GM18517 (cell line): ENCODE measurements around the gene C22orf15.
"Not testable (repeated sequence)": the region's sequence is repeated elsewhere in the genome, so short reads cannot be mapped to it uniquely, and the experiment has no call there.

Experiments used
- ATAC-seq: cut with Tn5 transposase; IDR thresholded peaks from one replicate; pipeline ENCODE4 v1.9.1; 2021; ENCODE audit warnings: mild to moderate bottlenecking, moderate library complexity; ENCODE audit not compliant: unreplicated experiment

The C22orf15 gene

DNA sequence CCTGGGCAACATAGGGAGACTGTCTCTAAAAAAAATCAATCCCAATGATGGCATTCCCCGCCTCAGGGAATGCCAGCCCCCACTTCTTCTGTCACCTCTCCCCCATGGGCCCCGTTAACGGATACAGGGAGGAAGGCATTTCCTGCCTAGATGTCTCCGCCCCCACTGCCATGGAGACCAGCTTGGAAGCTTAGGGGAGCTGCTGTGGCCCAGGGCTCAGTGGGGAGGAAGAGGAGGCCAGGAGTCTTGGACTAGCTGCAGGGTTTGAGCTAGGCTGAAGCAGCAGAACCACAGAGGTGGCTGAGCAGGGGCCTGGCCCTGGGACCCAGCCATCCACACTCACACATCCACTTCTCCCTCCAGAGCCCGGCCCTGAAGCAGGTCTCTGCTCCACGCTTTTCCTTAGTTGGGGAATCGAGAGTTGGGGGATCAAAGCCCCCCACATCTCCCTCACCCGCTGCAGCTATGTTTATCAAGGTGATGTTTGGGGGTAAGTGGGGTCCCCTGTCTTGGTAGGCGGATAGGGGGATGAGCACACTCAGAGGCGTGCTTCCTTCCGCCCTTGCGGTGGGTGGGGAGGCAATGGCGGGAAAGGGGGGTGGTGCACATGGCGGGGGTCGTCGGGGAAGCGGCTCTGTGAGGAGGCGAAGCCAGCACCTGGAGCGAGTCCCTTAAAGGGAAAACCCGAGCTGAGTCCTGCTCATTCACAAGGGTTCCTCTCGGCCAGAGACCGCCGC lies at the start of gene C22orf15:
C22orf15 (plus strand) TSS at position 149 of the 737 bp plus-strand sequence; CDS start at position 466, 317 bp downstream.
- no peak for ATAC-seq

DNA sequence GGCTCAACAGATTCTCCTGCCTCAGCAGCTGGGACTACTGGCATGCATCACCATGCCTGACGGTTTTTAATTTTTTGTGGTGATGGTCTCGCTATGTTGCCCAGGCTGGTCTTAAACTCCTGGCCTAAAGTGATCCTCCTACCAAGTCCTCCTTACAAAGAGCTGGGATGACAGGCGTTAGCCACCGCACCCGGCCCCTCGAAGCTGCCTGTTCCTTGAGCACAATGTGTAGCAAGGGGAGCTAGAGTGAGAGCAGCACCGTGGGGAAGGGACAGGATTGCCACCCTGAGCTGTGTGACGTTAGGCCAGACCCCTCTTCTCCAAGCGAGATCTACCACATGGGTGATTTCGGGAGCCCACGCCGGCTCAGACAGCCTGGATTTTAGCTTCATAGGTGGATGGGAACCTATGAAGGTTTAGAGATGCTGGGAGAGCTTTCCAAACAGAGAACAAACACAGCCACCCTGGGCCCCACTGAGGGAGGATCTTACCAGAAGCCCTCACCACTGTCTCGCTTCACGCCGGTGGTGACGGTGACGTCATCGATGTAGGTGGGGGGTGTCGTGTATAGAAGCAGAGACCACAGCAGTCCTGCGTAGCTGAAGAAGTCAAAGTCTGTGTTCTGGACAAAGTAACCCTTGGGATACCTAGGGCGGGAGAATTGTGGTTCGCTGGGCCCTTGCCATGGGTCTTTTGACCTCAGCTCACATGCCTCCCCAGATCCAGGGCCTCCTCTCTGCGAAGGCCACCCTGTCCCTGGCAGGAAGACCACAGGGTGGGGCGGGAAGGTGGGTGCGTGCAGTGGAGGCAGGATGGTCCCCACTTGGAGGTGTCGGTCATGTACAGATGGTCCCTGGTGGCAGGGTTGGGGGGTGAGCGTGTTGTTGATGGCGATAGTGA lies 48.8 kb upstream of the C22orf15 start:
- ATAC-seq: no peak

DNA sequence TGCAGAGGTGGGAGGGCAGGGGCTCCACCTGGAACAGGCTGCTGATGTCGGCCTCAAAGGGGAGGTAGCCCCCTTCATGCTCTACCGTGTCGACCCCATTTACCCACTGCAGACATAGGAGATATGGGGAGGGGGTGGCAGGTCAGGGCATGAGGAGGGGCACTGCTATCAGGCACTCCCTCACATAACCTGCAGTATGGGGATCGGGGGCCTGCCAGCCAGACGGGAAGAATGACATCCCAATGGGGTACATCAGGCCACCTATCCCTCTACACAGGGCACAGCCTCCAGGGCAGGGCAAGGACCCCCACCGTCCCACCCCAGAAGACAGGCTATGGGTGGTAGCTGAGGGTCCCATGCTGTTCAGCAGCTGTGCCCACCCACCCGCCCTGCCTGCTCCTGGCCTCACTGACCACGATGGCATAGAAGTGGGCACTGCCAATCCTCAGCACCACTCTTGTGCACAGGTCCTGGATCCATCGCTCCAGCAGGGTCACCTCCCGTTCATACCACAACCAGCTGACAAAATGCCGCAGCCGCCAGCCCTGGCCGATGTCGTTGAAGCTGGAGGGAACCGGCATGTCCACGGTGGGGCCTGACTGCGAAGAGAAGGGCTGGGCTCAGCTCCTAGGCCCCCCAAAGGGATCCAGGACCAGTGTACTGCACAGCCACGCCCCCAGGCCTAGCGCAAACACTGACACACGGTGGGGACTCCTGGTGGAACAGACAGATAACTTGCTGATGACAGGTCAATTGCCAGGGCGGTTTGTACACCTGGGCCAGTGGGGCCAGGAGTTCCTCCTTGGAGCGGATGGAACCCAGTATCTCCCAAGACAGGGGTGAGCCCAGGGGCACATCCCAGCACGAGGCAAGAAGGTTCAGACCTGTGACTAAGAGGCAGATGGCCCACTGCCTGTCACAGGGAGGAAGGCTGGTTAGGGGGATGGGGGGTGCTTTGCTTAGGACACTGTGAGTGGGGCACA lies 47.9 kb upstream of the C22orf15 start:
- no peak for ATAC-seq

- no peak for ATAC-seq
These were observed 46.9 kb upstream of the C22orf15 start for GRCh38 chr22:23715806-23716375.

GRCh38 chr22:23716811-23717801 lies 45.7 kb upstream of the C22orf15 start:
- ATAC-seq: peak; percentile 63

DNA sequence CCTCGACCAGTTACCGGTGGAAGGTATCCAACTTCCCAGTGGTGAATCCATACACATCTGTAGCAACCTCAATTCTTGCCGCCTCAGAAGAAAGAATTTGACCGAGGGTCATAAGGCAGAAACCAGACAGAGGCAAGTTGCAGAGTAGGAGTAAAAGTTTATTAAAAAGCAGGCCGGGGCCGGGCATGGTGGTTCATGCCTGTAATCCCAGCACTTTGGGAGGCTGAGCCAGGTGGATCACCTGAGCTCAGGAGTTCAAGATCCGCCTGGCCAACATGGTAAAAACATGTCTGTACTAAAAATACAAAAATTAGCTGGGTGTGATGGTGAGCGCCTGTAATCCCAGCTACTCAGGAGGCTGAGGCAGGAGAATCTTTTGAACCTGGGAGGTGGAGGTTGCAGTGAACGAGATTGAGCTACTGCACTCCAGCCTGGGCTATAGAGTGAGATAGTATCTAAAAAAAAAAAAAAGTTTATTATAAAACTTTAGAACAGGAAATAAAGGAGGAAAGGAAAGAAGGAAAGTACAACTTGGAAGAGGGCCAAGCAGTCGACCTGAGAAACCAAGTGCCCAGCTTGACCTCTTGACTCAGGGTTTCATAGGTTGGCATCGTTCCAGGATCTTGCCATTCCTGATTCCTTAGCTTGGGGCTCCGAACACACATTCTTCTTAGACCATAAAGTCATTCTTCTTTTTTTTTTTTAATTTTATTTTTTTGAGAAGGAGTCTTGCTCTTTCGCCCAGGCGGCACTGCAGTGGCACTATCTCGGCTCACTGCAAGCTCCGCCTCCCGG lies 44.2 kb upstream of the C22orf15 start:
- no peak for ATAC-seq

DNA sequence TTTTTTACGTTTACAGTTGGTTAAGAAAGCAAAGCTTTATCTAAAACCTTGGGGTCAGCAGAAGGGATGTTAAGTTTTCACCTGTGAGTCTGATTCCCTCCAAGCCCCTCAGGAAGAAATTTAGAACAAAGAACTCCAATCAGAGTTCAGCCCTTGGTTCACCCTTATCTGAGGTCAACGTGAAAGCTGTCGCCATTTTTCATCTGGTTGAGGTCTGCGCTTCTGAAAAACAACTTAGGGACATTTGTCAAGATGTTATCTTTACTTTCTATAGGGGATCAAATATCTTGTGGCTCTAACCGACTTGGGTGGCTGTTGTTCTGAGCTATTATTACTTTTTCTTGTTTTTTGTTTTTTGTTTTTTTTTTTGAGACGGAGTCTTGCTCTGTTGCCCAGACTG lies 41.9 kb upstream of the C22orf15 start:
- no peak for ATAC-seq

DNA sequence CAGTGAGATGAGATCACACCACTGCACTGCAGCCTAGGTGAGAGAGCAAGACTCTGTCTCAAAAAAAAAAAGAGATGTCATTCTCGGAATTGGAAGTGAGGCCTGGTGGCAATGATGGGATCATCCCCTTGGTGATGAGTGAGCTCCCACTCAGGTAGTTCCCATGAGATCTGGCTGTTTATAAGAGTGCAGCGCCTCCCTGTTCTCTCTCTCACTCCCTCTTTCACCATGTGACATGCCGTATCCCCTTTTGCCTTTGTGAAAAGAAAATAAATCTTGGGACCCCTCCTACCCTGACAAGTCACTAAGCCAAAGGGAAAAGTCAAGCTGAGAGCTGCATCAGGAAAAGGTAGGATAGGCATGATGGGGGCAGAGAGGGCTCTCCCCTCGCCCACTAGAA lies 40.6 kb upstream of the C22orf15 start:
- ATAC-seq: no peak

- no peak for ATAC-seq
These were observed 40.1 kb upstream of the C22orf15 start for GRCh38 chr22:23722724-23723123.

DNA sequence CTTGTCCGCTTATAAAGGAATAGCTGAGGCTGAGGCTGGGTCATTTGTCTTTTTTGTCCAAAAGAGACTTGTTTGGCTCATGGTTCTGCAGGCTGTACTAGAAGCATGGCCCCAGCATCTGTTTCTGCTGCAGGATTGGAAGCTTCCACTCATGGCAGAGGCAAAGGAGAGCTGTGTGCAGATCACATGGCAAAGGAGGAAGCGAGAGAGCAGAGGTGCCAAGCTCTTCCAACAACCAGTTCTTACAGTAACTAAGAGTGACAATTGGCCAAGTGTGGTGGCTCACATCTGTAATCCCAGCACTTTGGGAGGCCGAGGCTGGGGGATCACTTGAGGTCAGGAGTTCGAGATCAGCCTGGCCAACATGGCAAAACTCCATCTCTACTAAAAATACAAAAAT lies 34.7 kb upstream of the C22orf15 start:
- ATAC-seq: not testable (repeated sequence)

DNA sequence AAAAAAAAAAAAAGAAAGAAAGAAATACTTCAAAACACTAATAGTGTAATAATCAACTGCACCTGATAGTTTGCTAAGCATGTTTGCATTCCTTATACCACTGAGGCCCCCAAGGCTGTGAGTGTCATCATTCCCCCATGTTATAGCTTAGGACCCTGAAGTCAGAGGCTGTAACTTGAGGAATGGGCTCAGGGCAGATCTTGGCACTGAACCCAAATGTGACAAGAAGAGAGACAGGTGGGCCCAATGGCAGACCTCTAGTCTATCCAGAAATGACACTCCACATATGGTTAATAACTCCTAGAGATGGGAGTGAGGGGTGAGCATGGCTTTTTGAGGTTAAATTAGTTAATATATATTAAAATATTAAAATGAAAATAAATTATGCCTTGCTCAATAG lies 25.1 kb upstream of the C22orf15 start:
- no peak for ATAC-seq

DNA sequence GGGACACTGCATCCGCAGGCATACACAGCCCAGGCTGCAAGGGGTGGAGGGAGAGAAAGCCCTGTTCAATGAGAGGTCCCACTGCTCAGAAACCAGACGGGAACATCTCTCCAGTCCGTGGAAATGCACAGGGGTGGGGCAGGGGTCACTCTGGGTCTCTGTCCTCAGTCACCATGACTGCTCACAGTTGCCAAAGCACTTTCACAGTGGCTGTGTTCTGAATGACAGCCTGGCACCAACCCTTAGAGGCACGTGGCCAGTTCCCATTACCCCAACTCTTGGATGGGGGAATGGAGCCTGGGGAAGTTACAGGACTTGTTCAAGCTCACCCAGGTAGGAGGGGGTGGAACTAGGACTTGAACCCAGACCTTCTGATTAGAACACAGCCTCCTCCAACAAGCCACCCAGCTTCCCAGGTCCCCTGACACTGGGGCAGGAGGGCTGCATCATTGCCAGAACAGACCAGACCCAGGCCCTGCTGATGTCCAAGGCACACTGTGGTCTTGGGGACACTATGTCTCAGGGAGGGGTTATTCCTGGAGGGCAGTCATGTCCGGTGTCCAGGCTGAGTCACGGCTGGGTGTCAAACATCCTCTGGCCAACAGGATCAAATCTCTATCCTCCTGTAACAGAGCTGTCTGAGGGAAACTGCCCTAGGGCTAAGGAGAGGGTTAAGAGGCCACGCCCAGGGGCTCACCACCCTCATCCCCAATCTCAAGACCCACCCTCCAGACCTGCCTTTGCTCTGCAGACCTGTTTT lies 20.1 kb upstream of the C22orf15 start:
- ATAC-seq: no peak

GRCh38 chr22:23743303-23743705 lies 19.5 kb upstream of the C22orf15 start:
- no peak for ATAC-seq

GRCh38 chr22:23744001-23744400 lies 18.8 kb upstream of the C22orf15 start:
- ATAC-seq: no peak

DNA sequence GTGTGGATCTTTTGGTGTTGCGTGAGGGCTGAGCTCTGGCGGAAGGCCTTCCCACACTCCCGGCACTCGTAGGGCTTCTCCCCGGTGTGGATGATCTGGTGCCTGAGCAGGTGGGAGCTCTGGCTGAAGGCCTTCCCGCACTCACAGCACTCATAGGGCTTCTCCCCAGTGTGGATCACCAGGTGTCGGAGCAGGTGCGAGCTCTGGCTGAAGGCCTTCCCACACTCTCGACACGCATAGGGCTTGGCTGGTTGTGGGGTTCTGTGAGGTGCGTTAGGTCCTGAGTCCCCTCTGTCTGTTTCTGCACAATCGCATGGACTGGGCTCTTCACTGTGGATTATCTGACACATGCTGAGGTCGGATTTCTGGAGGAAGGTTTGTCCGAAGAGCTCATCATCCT lies 18.3 kb upstream of the C22orf15 start:
- ATAC-seq: no peak

DNA sequence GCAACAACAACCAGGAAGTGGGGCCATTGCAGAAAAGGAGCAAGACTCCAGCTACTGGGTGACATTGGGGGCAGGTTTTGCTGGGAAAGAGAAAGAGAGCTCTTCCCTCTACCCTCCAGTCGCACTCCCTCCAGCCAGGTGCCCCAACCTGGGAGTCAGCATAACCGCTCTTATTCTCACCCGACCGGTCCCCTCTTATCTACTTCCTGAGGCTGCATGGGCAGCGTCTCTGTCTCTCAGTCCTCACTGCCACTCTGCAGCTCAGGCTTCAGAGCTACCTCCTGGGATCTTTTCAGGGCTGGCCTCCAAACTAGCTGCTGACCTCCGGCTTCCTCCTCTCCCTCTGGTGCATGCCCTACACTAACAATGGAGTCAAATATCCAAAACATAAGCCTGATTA lies 17.0 kb upstream of the C22orf15 start:
- no peak for ATAC-seq

DNA sequence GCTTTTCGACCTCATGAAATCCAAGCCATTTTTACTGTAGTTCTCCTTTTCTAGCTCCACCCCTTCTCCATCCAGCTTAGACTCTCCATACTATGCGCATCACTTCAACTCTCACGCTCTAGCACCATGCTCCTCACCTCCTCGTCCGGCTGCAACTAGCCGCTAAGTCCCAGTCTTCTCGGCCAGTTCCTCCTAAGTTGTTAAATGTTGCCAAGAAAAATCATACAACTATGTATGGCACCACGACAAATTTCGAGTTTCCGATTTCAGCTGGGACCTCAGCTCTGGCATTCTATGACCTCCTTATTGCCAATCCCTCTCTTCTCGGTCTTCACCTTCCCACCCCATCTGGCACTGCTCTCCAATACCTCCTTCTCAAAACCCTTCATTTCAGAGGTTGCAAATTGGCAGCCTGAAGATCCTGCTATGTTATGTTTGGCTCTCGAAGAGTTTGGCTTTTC lies 12.9 kb upstream of the C22orf15 start:
- ATAC-seq: no peak

DNA sequence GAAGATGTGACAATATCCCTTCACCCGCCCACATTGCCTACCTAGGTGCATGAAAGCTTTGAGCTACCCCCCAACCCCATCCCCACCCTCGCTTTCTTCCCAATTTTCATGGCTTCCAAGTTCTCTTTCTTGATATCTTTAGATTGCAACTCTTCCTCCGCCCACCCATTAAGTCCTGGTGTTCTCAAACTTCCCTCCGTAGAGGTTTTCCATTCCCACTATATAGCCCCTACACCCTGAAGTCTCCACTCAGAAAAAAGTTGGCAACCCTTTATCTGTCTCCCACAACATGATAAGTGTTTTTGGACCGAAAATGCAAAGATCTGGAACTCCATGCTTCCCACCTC lies 12.4 kb upstream of the C22orf15 start:
- no peak for ATAC-seq
